Keratinocyte (primary cell): Measurements from ENCODE around the gene RPH3AL.

Source experiments
- CTCF ChIP-seq, 3 experiments: IDR thresholded peaks in 1 of 3; conservative IDR thresholded peaks in 1 of 3; optimal IDR thresholded peaks in 1 of 3; 2 replicates in 2 of 3; 3 replicates in 1 of 3; pipeline versions ENCODE3 to v1.5.1; 2011; ENCODE audit warnings: low read length in 3 of 3, mild to moderate bottlenecking in 3 of 3, moderate library complexity in 2 of 3, control low read depth in 1 of 3, inconsistent platforms in 1 of 3; ENCODE audit not compliant: insufficient read depth in 2 of 3; ENCODE audit errors: extremely low read depth in 1 of 3
- EZH2 ChIP-seq: IDR thresholded peaks from one replicate; pipeline ENCODE4 v1.6.1; 2012; ENCODE audit warnings: inconsistent platforms, mild to moderate bottlenecking, low read length, moderate library complexity

GRCh38 chr17:306536-307294 lies 45.9 kb downstream of the RPH3AL start:
- TF ChIP-seq EZH2 (no peak), CTCF (optimal IDR thresholded peaks at IDR 0.05 in 1 of 3, IDR thresholded peaks at IDR 0.05 in 1 of 3, conservative IDR thresholded peaks at IDR 0.05 in 1 of 3; ENCODE audit: extremely low read depth in 1 of 3, insufficient read depth in 2 of 3, low read length in 3 of 3) (no peak)
